UCSD-AML1 (cell line): ENCODE results near the gene ACY1.

ENCODE experiments used
- DNase-seq: peaks from one replicate; lab custom pipeline; 2025; ENCODE audit not compliant: unreplicated experiment; lab: John Stamatoyannopoulos, UW

The ACY1 gene

DNA sequence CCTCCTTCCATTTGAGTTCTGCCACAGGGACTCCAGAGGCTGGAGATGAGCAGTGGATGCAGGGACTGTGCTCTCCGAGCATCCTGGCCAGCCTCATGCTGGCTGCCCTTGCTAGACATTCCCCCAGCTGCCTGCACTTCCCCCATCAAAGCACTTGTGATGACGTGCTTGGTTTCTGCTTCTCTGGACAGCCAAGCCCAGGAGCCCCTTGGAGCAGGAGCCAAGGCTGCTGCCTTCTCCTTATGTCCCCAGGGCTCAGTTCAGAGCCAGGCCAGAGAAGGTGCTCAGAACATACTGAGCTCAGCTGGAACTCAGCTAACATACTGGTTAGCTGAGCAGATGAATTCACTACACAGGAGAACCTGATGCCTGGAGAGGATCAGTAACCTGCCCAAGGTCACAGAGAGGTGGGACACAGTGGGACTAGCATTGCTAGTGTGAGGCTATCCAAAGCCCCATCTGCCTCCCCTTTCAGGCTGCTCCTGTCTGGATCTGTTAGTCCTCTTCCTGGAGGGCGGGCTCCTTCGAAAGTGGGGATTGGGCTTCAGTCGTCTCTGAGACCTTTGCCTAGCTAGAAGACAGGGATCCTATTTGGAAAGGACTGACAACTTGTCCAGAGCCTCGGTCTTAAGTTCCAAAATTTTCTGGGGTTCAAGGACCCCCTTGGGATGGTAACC lies 20.3 kb upstream of the ACY1 start:
- DNase-seq, result no peak

DNA sequence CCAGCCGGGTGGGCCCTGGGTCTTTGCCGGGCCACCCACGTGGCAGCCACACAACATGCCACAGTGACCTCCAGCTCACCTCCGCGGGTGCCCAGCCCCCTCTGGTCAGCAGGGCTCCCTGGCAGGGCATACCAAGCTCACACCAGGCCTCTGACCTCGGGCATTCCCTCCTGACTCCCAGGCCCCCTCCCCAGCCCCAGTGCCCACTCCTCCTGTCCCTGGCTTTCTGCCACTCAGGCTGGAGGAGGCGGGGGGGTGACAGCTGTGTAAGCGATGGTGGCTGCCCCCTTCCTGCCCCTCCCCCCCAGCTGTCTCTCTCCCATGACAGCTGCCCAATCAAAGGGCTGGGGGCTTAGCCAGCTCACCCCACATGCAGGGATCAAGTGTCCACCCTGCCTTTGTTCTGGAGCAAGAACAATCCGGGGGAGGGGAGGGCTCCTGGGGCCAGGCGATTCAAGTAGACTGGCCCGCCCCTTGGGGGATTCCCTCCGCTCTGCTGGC lies 19.3 kb upstream of the ACY1 start:
- DNase-seq, result no peak

DNA sequence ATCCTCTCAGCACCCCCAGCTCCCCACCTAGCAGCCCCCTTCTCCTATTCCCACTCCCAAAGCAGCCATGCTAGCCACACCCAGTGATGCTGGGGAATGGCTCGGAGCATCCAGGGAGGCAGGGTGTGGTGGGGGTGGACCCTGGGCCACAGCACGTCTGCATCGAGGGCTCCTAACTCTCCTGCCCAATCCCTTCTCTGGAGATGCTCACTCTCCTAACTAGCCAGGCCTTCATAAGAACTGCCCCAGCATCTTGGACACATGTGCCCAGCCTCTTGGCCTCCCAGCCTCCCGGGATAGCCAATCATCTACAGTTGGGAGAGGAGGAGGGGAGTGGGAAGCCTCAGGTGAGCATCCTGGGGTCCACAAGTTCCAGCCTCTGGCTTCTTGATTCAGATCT lies 18.8 kb upstream of the ACY1 start:
- no peak for DNase-seq

DNA sequence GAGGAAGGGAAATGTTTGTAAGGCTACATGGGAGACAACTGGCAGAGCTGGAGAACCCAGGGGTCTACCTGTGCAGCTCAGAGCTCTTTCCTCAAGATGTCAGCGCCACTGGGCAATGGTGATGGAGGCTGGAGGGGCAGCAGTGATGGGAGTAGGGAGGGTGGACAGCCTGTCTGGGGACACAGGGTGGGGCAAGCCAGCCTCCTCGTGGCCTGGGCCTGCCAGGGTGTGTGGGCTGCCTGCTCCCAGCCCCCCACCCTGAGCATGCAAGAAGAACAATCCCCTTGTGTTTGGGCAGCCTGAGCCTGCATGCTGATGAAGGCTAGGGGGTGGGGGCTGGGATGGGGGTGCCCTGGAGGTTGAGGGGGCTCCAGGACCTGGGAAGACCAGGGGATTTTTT lies 17.3 kb upstream of the ACY1 start:
- no peak for DNase-seq

DNA sequence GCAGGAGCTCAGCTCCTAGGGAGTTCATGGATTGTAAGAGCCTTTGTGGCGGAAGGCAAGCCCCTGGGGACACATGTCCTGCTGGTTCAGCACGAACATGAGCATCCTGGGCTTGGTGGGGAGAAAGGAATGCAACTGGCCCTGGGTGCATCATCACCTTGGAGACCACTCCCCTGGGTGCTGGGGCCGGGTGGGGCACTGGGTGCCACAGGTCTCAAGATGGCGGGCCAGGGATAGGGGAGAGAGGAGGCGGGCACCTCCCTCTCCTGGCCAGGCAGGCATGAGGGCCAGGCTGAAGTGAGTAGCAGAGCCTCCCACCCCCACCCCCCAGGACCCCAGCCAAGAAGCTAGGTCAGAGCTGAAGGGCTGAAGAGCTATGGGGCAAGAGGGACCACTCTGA lies 16.8 kb upstream of the ACY1 start:
- no peak for DNase-seq

DNA sequence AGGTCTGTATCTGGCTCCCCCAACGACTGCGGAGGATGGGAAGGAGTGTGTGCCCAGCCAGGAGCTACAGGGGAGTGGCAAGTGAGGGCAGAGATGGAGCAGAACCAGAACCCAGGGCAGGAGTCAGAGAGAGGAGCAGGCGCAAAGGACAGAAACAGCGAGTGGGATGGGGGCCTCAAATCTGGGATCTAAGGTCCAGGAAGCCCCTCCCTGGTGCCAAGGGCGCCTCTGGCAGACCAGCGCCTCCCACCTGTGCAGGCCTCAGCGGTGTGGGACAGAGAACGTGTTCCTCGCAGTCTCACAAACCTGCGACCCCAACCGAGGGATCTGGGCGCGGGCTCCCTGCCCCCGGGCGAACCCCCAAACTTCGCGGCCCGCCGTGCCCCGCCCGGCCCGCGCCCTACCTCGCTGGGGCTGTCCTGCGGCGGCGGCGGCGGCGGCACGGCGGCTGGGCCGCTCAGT lies 16.4 kb upstream of the ACY1 start:
- DNase-seq, result no peak

DNA sequence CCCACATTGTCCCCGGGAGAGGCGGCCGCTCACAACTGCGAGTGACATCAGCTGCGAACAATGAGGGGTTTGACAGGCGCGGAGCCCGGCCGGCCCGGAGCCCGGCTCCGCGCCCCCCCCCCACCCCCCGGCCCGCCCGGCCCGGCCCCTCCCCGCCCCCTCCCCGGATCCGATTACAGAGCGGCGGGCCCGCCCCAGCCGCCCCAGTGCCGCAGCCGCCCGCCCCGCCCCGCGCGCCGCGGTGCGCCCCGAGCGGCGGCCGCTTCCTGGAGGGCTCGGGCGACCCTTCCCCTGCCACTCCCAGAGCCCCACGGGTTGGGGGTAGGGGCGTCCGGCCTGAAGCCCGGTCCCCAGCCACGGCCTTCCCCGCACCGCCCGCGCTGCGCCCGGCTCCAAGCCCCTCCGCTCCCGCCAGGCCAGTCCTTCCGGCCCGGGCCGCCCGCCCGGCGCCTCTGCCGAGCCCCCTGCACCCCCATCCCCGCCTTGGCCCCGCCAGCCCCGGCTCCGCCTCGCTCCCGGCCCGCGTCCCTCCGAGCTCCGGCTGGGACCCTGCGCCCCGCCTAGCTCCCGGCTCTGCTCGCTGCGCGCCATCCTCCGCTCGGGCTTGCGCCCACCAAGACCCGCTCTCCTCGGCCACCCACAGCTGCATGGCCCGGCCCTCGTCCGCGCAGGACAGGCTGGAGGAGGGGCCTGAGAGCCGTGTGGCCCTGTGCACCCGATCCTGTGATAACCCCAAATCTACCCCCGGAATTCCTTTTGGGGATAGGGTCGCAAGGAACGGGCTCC lies 15.8 kb upstream of the ACY1 start, which contains the start of gene PCBP4:
Gene PCBP4, minus strand, starts transcription at position 71 of the 786 bp plus-strand sequence. CDS start 6,214 bp downstream, outside the sequence.
- no peak for DNase-seq

DNA sequence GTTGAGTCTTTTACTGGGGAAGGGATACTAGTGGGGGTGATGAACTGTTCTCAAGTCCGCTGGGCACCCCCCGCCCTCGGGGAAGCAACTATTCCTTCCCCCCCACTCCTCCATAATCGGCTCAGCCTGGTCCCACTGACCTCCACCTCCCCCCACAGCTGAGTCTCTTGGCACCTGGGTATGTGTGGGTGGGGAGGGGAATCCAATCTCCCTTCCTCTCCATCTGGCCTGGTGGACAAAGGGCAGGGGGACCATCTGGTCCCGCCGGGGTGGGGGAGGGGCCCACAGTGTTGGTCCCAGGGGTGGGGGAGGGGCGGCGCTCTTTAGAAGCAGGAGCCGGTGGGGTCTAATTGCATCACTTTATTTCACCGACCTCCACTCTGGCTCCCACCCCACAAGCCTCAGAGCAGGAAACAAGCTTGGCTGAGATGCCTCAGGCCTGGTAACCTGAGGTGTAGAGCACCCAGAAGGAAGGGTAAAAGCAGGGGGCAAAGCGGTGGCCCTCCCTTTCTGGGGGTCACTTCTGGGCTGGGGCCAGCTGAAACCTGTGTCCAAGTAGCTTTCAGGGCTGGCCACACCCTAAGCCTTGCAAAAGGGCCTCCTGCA lies 15.1 kb upstream of the ACY1 start:
- no peak for DNase-seq

DNA sequence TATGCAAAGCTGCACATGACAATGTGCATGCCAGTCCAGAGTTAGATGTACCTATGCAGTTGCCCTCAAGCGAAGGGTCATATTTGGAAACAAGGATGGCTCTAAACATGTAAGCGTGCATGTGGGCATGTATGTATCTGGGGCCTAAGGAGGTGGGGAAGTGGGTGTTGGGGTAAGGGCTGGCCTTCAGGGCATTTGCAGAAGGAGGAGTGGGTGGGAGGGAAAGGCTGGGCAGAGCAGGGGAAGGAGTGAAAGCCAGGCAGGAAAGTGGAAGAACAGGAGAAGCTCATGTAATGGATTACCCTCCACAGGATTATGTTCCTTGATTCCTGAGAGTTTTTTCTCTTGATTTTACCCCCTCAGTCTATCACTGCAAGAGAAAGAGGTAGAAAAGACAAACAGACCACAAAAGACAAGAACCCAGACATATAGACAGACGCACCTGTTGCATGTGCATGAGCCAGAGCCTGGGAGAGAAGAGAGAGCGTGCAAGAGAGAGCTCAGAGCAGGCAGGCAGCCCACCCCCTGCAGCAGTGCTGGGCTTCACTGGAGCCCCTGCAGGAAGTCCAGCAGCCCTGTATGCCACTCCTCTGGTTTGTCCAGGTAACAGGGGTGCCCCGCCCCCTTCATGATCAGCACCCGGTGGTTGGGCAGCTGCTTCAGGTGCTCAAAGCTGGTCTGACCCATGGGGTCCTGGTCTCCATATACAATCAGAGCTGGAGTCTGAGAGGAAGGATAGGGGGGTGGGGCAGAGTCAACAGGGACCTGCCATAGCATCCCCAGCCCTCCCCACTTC lies 14.3 kb upstream of the ACY1 start:
- DNase-seq, result no peak

DNA sequence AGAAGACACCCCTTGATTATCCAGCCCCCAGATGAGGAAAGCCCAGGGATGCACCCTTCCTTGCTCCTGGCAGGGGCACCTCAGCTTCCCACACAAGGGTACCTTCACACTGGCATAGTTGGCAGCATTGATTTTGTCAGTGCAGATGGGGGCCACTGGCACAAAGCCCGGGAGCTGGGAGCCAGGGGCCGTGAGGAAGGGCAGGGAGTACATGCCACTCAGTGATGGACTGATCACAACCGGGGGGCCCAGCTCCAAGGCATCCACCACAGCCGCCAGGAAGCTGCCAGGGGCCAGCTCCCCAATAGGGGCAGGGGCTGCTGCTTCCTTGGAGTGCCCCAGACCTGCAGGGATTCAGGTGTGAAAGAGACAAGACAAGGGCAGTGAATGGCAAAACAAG lies 13.5 kb upstream of the ACY1 start:
- no peak for DNase-seq

DNA sequence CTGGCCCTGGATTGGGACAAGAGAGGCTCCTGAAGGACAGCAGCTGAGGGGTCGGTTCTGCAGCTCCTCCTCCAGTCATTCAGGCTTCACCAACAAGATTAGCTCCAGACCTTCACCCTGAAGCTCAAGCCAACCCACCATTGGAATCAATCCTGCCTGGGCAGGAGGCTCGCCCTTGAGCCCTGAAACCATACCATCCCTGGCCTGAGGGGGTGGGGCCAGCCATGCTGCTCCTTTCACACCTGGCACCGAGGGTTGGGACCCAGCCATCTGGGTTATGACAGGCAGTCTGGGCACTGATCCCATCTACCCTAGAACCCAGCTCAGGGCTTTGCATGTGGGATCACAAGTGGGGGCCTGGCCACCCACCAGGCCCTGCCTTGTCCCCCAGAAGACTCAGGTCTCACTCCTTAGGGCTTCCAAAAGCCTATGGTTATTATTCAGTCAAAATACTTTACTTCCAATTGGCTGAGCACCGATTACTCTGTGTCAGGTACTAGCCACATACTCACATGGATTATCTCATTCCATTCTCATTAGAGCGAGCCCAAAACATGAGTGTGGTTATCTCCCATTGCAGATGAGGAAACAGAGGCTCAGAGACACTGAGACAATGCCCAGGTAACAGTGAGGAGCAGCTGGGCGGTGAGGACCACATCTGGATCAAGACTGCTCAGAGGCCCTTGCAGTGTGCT lies 12.6 kb upstream of the ACY1 start:
- no peak for DNase-seq

DNA sequence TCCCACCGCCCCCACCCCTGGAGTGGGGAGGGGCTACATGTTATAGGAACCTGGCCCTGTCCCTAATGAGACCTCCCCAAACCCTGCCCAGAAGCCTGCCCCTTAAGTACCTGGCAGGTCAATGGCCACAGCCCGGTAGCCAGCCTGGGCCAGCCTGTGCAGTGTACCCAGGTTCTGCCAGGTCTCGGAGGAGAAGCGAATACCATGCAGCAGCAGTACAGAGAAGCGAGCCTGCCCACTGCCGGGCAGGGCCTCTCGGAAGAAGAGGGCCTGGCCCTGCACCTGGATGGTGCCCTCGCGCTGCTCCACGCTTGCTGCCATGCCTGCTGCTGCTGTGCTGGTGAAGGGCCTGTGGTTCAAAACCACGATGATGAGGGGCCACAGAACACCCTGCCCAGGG lies 12.0 kb upstream of the ACY1 start:
- no peak for DNase-seq

DNA sequence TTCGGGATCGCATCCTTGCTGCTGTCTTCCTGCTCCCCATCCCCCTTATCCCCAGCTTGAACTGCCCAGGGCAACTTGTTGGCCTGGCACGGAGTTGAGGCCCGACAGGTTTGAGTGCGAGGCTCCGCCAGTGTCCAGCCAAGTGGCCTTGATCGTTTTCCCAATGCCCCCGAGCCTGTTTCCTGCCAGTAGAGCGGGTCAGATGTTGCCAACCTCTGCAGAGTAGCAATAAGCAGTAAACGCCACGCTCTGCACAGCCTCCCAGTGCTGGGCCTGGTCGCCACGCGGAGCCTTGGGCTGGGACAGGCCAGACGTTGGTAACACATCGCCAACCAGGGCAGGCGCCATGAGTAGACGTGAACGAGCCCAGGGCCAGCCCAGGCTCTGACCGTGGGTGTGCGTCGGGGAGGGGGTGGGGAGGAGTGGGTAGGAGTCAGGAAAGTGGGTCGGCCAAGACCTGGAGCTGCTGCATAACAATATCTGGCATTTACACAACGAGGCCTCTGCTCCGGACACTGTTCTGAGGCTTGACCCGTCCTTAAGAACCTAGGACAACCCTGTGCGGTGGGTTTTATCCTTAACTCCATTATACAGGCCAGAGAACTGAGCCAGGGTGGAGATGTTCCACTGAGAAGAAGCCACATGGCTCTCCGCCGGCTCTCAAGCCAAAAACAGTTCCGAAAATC lies 8.9 kb upstream of the ACY1 start:
- DNase-seq, result no peak

DNA sequence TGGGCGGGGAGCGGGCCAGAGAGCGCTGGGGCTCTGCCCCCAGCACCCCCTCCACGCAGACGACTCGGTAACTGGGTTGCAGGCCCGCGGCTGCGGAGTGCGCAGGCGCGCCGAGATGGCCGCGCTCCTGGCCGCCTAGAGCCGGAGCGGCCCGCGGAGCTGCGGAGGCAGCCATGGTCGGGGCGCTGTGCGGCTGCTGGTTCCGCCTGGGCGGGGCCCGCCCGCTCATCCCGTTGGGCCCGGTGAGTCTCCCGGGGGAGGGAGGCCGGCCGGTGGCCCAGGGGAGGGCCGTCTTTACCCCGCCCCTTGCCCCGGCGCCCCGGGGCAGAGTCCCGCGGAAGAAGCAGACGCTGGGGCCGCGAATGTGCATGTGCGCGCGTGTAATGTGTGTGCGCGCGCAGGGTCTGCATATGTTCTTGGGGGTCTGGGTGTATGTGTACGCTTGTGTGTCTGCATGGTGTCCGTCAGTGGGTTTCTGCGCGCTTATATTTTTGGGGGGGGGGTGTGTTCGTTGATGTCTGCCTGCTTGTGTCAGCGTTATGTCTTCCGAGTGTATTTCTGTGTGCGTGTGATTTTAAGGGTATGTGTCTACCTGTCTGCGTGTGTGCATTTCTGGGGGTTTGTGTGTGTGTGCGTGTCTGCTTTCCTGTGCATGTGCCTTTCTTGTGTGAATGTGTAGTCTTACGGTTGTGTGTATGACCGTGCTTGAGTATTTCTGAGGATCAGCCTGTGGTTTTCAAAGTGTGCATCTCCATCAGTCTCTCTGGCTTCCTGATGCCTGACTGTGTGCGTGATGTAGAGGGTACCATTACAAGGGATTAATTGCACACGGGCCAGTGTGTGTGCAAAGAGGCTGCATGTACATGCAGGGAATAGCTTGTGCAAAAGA lies 8.1 kb upstream of the ACY1 start, which contains the start of gene ABHD14A:
Gene ABHD14A, plus strand, starts transcription at position 102 of the 889 bp plus-strand sequence. Its CDS starts 72 bp downstream, at position 174.
- peak; percentile 74 for DNase-seq

DNA sequence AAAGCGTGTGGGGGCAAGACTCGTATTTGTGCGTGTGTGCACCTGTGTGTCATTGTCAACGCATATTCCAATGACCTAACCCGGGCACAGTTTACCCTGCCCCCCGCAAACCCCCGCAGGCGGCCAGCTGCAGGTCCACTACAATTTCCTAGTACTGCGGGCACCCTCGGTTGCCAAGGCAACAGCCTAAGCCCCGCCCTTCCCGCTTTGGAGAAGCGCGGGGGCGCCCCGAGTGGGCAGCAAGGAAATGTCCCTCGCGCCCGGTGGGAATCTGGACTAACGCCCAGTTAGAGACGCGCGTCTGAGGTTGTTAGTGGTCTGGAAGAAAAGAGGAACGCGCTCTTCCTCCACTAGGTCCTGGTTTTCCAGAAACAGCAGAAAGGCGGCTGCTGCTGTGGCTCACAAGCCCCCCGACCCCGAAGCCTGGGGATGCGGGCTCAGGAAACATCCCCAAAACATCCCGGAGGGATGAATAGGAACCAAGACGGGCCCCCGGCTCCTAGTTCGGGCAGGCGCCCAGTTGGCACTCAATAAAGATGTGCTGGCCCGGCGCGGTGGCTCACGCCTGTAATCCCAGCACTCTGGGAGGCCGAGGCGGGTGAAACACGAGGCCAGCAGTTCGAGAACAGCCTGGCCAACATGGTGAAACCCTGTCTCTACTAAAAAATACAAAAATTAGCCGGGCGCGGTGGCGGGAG lies 7.3 kb upstream of the ACY1 start:
- DNase-seq, result no peak

DNA sequence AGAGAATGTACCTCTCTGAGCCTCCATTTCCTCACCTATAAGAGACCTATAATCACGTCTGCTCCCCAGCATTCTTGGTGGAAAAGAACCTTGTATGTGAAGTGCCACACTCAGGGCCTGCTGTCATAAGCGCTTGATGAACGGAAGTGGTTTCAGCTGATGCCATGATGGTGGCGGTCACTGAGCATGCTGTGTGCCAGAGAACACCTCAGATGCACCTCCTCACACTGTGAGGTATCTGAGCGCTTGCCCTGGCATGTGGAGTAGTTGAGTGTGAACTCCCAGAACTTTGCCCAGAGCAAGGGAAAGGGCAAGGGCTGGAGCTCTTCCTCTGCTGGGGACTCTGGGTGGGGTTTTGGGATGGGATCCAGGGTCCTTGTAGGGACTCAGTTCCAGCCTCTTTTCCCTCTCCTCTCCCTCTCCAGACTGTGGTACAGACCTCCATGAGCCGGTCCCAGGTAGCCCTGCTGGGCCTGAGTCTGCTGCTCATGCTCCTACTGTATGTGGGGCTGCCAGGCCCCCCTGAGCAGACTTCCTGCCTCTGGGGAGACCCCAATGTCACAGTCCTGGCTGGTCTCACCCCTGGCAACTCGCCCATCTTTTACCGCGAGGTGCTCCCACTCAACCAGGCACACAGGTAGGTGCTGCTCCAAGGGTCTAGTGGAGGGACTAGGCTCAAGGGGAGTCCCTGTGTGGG lies 5.7 kb upstream of the ACY1 start:
- DNase-seq, result no peak

DNA sequence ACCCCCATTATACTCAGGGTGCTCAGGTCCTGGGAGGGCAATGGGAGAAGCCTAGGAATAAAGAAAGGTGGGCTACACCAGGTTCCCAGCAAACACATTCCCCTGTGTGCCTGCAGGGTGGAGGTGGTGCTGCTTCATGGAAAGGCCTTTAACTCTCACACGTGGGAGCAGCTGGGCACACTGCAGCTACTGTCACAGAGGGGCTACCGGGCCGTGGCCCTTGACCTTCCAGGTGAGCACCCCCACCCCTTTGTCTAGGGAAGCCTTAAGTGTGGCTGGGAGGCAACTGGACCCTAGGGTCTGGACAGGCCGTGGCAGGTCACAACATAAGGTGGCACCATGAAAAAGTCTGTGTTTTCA lies 5.2 kb upstream of the ACY1 start:
- DNase-seq, result no peak

DNA sequence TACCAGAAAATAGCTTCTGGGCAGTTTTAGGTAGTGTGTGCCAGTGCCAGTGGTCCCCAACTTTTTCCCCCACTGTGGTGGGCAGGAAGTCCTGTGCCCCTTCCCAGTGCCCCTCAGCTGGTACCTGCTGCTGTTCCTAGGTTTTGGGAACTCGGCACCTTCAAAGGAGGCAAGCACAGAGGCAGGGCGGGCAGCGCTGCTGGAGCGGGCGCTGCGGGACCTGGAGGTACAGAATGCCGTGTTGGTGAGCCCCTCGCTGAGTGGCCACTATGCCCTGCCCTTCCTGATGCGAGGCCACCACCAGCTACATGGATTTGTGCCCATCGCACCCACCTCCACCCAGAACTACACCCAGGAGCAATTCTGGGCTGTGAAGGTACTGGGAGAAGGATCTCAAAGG lies 3.1 kb upstream of the ACY1 start:
- no peak for DNase-seq
